Measurements from ENCODE around the gene NAALADL1.
"Not testable (repeated sequence)": the region's sequence is repeated elsewhere in the genome, so short reads cannot be mapped to it uniquely, and the experiment has no call there.

Gene NAALADL1

DNA sequence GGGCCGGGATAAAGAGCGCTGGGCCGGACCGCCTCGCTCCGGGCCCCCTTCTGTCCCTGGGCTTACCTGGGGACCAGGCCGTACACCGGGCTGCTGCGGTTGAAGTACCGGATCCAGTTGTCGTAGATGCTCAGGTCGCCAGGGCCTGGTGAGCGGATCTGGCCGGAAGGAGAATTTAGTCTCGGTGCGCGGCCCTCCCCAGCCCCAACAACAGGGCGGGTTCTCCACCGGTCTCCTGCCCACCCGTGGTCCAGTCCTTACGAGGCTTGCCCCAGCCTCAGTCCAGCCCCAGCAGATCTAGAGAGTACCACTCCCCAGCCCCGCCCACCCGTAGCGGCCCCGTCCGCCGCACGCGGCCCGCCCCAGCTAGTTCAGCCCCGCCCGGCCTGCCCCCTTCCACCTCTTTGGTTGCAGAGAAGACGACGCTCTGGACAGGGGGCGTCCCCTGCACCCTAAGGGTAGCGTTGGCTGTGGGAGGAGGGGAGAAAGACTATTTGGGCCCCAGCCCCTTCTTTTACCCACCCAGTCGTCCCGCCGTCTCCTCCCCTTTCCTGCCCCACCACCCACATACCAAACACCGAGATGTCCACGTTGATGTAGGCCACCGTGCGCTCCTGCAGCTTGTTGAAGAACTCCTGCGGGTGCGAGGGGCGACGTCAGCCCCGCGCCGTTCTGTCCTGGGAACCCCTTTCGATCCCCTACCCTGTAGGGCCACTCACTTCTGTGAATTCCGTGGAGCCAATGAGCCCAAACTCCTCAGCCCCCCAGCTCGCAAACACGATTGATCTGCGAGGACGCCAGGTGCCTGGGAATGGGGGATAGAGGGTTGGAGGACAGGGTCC, 10.6 kb downstream of the NAALADL1 start:
- DNase-seq (ENCODE audit: low read depth): peak; percentile 10

DNA sequence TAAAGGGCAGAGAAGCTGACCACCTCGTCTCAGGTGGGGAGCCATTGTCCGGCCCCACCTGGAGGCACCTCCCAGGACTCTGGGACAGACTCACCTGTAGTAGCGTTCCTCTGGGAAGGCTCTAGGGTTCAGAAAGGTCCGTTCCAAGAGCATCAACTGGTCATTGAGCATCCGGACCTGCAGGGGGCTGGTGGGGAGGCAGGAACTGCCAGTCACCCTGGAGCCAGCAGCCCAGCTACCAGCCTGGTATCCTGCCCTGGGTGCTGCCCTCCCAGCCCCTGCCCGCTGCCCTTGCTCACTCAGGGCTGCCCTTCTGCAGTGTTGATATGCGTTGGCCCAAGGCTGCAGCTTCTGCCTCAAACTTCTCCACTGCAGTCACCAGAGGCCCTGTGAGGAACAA, 12.6 kb downstream of the NAALADL1 start:
- DNase-seq (ENCODE audit: low read depth): no peak

DNA sequence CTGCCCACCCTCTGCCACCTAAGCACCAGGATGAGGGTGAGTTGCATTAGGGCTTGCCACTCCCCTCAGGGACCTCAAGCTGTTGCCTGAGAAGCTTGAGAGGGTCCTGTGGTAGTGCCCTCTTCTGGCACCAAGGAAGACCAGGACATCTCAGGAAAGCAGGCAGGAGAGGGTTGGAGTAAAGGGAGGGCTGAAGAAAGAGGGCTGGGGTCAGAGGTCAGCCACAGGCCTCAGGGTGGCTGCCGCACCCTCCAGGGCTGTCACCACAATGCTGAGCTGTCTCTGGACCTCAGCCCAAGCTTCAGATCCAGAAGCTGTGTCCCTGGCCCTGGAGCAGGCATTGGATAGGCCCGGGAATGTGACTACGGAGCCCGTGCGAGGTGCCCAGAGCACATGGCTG, 13.3 kb downstream of the NAALADL1 start:
- DNase-seq (ENCODE audit: low read depth): no peak

DNA sequence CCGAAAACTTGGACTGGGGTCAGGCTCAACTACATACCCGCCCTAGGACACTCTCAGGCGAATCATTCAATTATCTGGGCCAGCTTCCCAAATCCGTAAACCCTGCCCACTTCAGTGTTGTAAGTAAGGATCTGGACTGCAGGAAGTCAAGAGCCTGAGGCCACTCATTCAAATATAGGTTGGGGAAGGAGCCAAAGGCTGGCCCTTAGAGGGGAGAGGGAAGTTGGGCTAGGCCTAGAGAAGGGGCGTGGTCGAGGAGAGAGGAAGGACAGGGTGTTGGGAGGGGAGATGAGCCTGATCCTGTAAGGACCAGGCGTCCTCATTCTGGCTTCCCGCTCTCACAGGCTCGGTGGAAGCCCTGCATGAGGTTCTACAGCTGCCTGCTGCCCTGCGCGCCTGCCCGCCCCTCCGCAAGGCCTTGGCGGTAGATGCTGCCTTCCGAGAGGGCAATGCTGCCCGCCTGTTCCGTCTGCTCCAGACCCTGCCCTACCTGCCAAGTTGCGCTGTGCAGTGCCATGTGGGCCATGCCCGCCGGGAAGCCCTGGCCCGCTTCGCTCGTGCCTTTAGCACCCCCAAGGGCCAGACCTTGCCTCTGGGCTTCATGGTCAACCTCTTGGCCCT, 14.4 kb downstream of the NAALADL1 start:
- no peak for DNase-seq (ENCODE audit: low read depth)

DNA sequence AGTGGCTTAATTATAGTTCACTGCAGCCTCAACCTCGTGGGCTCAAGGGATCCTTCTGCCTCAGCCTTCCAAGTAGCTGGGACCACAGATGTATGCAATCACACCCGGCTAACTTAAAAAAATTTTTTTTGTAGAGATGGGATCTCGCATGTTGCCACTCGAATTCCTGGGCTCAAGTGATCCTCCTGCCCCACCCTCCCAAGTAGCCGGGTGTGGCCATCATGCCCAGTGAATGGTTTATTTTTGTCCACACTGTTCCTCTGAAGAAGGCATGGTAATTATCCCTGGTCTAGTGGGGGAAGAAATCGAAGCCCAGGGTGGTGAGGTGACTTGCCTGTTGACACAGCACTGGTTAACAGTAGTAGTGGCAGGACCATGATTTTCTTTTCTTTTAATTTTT, 15.5 kb downstream of the NAALADL1 start:
- no peak for DNase-seq (ENCODE audit: low read depth)

DNA sequence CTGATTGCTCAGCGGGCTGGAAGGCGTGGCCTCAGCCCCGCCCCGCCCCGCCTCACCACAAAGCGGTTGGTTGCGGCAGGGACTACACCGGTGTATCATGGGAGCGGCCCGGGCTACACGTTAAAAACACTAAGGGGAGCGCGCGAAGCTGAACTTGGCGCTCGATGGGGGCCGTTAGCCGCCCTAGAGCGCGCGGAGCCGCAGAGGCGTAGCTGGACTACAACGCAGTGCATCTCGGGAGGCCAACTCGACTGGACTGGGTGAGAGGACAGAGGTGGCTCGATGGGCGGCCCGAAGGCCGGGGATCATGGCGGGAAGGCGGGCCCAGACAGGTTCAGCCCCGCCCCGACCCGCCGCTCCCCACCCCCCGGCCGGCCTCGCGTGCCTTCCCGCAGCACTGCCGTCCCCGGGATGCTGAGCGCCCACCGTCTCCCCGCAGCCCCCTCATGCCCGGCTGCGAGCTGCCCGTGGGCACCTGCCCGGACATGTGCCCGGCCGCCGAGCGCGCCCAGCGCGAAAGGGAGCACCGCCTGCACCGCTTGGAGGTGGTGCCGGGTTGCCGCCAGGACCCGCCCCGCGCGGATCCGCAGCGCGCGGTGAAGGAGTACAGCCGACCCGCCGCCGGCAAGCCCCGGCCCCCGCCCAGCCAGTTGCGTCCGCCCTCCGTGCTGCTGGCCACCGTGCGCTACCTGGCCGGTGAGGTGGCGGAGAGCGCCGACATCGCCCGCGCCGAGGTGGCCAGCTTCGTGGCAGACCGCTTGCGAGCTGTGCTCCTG, 17.3 kb downstream of the NAALADL1 start, which contains the start of gene SAC3D1:
SAC3D1 (plus strand) TSS at position 364 of the 776 bp plus-strand sequence; CDS start at position 447, 83 bp downstream.
- peak; percentile 75 for DNase-seq (ENCODE audit: low read depth)

DNA sequence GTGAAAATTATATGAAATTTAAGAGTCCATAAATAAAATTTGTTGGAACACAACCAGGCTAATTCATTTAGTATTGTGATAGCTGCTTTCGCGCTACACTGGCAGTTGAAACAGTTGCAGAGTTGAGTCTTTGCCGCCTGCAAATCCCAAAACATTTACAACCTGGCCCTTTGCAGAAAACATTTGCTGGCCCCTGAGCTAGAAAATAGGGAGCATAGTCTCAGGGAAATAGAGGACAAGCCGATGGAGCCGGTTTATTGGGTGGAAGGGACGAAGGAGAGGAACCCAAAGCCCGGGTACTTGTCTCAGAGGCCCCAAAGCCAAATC, 17.9 kb downstream of the NAALADL1 start:
- DNase-seq (ENCODE audit: low read depth): no peak

DNA sequence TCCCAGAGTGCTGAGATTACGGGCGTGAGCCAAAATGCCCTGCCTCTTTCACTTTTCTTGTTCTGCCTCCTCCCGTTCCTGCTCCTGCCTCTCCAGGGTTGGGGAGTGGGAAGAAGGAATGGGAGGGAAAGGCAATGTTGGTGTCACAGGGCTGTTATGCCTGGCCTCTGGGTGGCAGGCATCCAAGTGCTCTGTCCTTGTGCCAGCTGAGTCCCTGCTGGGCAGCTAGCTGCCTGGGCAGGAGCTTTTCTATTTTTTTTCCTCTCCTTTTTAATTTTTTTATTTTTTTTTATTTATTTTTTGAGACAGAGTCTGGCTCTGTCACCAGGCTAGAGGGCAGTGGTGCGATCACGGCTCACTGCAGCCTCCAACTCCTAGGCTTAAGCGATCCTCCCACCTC, 21.4 kb downstream of the NAALADL1 start:
- no peak for DNase-seq (ENCODE audit: low read depth)

DNA sequence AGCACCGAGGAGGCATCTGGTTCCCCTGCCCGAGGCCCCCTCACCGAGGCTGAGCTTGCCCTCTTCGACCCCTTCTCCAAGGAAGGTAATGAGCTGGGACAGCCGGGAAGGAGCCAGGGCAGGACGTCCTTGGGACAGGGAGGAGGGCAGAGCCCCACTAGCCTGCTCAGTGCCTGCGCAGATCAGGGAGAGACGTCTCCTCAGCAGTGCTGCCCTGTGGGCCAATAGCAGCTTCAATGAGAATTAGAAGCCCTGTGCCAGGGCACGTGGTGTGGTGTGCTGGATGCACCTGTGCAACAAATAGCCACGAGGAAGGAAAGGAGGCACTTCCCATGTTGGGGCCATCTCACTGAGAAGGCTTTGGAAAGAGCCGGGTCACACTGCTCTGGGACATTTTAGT, 22.8 kb downstream of the NAALADL1 start:
- no peak for DNase-seq (ENCODE audit: low read depth)

DNA sequence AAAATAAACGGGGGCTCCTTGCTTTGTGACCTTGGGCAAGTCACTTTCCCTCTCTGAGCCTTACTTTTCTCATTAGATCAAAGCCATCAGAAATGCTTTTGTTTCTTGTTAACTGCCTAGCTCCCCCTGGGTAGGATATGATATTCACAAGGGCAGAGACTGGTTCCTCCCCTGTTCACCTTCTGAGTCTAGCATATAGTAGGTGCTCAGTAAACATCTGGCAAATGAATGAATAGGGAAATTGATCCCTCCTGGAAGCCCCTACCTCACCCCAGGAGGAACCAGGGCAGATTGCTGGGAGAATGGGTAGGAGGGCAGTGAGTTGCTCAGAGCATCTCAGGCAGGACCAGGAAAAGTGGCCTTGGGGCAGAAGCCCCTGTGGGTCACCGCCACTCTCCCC, 23.9 kb downstream of the NAALADL1 start:
- no peak for DNase-seq (ENCODE audit: low read depth)

DNA sequence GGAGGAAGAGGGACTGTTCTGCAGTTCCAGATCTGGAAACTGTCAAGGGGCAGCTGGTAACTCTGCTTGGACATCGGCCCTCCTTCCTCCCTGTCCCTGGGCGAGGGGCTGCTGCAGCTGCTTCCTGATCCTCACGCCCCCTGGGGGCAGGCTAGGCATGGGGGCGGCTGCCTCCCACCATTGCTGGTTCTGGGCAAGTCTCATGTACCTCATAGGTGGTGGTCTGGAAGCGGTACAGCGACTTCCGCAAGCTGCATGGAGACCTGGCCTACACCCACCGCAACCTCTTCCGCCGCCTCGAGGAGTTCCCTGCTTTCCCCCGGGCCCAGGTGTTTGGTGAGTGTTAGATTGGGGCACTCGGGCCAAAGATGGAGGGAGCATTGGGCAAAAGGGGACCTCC, 26.1 kb downstream of the NAALADL1 start:
- no peak for DNase-seq (ENCODE audit: low read depth)

DNA sequence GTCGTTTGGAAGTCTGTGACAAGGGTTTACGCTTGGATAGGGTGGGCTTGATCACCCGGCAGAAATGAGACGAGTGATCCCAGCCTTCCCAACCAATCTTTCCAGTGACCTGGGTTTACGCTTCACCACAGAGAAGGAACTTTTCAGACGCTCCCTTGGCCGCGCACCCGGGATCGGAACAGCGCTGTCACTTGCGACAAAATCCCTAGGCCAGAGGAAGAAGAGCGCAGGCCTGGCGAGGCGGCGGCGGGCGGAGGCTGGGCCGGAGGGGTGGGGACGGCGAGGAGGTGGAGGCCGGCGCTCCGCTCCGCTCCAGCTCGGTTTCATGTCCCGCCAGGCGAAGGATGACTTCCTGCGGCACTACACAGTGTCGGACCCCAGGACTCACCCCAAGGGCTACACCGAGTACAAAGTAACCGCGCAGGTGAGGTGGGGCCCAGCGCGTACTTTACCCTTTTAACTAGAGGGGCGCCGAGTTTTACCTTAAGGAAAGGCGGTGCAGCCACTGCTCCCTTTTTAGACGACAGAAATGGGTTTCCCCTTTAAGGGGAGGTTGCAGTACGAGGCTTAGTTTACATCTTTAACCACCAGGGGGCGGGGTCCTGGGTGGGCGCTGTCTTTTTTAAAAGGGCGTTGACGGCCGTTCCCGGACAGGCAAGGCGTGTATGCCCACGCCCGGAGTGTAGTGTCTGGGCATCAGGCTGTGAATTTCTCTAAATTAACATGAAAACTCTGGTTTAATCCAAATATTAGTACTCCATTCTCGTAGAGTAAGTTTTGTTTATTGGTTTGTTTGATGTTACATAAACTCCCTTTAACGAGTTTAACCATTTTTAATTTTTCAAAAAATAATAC, 30.9 kb downstream of the NAALADL1 start, which contains the start of gene SNX15:
SNX15 (plus strand) TSS at position 227 of the 855 bp plus-strand sequence; CDS start at position 326, 99 bp downstream.
- peak; percentile 84 for DNase-seq (ENCODE audit: low read depth)

DNA sequence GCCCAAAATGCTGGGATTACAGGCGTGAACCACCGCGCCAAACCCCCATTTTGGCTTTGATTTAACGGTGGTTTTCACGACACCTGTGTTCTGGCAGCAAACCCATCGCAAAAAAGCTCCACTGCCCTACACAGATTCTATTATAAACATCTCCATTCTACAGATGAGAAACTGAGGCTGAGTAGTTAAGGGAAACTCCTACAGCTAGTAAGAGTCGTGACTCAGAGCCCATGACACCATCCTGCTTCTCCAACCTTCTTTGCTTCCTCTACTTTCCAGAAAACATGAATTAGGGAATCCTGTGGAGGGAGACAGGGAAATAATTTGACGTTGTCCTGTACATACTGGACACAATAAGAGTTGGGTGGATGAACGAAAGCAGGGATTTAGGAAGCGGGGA, 31.5 kb downstream of the NAALADL1 start:
- no peak for DNase-seq (ENCODE audit: low read depth)

DNA sequence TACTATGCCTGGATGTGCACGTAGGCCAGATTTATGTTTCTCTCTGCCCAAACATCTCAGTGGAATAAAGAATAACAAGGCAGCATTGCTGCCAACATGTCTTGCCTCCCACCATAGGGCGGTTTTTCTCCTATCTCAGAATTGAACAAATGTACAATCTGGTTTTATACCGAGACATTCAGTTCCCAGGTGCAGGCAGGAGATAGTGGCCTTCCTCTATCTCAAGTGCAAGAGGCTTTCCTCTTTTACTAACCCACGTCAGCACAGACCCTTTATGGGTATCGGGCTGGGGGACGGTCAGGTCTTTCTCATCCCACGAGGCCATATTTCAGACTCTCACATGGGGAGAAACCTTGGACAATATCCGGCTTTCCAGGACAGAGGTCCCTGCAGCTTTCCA, 34.9 kb downstream of the NAALADL1 start:
- DNase-seq (ENCODE audit: low read depth): not testable (repeated sequence)

DNA sequence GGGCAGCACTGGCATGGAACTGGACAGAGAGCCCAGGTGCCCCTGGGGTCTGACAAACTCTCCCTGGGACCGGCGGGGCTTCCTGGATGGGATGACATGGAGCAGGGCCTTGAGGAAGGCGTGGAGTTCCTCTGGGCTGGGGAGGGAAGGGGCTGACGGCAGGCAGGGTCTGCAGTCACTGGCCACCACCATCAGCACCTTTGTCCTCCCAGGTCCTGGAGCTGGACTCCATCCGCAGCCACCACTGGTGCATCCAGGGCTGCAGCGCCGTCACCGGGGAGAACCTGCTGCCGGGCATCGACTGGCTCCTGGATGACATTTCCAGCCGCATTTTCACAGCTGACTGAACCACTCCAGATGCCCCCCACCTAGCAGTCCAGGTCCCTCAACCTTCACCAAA, 36.8 kb downstream of the NAALADL1 start:
- no peak for DNase-seq (ENCODE audit: low read depth)

DNA sequence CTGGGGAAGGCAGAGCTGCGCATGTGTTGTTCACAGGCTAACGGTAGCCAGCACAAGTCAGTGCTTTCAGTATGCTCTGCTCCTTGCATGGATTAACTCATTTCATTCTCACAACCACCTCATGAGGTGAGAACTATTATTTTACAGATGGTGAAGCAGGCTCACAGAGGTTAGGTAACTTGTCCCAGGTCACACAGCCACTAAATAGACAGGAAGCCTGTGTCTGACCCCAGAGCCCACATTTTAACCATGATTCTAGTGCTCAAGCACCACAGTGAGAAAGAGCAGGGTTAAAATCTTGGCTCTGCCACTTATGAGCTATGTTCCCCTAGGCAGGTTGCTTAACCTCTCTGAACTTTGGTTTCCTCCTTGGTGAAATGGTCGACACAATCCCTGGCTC, 37.4 kb downstream of the NAALADL1 start:
- DNase-seq (ENCODE audit: low read depth): no peak

DNA sequence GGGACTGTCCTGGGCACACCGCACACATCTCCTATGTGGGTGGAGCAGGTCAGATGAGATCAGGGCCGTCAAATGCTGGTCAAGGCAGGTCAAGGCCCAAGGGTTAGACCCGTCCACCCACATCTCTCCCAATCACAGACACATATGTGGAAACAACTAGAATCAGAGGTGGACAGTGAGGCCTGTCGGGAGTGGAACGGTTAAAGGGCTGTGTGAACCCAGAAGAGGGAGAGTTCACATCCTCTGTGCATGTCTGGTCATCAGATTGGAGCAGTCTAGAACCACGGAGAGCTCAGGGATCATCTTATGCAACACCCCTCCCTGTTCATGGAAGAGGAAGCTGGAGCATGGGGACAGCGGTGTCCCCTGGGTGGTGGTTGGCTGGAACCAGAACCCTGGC, 38.5 kb downstream of the NAALADL1 start:
- DNase-seq (ENCODE audit: low read depth): no peak

DNA sequence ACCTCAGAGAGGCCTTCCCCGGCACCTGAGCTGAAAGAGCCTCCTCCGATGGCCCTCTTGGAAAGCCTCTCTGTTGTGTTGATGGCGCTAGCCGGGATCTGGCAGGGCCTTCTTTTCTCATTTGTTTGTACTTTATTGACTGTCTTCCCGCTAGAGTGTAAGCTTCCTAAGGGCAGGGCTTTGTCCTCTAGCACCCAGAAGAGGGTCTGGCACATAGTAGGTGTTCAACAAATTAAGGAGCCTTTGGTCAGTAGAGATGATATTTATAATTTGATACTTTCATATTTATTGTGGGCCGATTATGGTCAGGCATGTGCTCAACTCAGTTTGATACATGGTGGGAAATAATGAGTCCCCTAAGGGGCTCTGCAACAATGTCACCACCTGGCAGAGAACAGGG, 40.4 kb downstream of the NAALADL1 start:
- DNase-seq (ENCODE audit: low read depth): no peak

DNA sequence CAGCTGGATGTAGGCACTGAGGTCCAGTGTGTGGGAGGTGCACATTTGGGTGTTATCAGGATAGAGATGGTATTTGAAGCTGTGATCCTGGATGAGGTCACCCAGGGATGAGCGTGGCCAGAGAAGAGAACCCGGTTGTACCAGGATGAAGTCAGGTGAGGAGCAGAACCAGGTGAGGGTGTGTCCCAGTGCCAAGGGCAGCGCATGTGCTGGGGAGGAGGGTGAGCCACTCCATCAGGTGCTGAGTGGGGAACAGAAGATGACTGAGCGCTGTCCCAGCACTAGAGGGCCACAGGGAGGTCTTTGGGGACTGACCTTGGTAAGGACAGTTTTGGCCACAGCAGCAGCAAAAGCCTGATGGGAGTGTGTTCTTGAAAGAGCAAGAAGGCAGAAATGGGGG, 41.6 kb downstream of the NAALADL1 start:
- DNase-seq (ENCODE audit: low read depth): no peak

DNA sequence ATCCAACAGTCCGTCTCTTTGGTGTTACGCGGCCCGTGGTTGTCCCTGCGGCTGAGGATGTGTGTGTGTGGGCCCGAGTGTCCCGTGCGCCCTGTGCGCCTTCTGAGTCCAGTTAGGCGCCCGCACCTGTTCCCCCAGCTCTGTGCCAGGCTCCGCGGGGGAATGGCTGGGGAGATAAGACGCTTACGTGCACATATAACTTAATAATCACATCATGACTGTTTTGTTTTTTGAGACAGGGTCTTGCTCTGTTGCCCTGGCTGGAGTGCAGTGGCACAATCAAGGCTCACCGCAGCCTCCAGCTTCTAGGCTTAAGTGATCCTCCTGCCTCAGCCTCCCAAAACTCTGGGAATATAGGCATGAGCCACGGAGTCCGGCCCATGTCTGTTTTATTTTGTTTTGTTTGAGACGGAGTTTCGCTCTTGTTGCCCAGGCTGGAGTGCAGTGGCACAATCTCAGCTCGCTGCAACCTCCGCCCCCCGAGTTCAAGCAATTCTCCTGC, 43.6 kb downstream of the NAALADL1 start:
- DNase-seq (ENCODE audit: low read depth): no peak

DNA sequence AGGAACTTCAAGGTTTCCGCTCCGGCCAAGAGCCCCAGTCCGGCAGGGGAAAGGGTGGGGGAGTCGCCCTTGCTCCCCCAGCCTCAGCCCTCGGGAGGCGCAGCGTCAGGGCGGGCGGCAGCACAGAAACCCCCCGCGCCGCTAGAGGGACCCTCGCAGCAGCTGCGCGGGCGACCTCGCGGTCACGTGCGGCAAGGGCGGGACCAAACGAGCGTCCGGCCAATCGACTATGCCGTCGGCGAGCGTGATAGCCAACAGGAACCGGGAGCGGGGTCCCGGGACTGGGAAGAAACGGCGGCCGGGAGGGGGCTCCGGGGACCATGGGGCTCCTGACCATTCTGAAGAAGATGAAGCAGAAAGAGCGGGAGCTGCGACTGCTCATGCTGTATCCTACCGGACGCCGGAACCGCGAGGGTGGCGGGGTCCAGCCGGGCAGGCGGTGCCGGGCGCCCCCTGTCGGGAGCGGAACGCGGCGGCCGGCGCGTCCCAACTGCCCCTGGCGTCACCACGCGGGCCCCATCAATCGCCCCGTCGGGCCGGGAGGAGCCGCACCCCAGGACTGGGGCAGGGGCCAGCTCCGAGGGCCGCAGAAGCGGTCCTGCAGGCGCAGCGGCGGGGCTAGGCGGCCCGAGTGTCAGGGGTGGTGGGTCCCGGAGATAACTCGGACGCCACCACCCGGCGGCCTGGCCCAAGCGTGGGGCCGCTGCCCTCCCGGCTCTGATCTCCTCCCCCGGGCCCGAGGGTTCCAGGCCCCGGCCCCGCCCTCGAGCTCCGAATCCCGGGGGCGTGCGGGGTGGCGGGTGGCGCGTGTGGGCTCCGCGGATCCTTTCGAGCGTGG, 44.2 kb downstream of the NAALADL1 start, which contains the start of gene ARL2:
ARL2 (plus strand) TSS at position 273 of the 838 bp plus-strand sequence; CDS start at position 321, 48 bp downstream.
- DNase-seq (ENCODE audit: low read depth): peak; percentile 78

All from activated T-helper 9 cell treated with anti-CD3 and anti-CD28 coated beads, Interleukin-2, amount 50 U/mL, for 16 hours (primary cell).